Astrocyte of the spinal cord (primary cell): Measurements from ENCODE around the gene PCDHA1.

ENCODE experiments used
- DNase-seq: peaks from one replicate; pipeline ENCODE4 v3.0.0; 2011; ENCODE audit warnings: low read depth, low spot score
- H3K4me3 ChIP-seq: 2 replicates; pipeline ENCODE4 v1.5.1; 2011; ENCODE audit warnings: low read depth, mild to moderate bottlenecking, low read length, moderate library complexity
- in situ Hi-C: cut with HindIII; loops from 2 replicates; pipeline ENCODE4 v1.10.0; 2017; ENCODE audit warnings: low sequenced_read_pairs
- TF ChIP-seq, protein P1 (sequence below): IDR thresholded peaks from 2 replicates; pipeline ENCODE4 v1.5.1; 2012; ENCODE audit warnings: low read depth, mild to moderate bottlenecking, low read length, inconsistent platforms

Gene PCDHA1

GRCh38 chr5:140883373-140883772, 97.4 kb downstream of the PCDHA1 start:
- no peak for DNase-seq
- no peak overlapping the region for H3K4me3 ChIP-seq
- TF ChIP-seq, protein P1, sequence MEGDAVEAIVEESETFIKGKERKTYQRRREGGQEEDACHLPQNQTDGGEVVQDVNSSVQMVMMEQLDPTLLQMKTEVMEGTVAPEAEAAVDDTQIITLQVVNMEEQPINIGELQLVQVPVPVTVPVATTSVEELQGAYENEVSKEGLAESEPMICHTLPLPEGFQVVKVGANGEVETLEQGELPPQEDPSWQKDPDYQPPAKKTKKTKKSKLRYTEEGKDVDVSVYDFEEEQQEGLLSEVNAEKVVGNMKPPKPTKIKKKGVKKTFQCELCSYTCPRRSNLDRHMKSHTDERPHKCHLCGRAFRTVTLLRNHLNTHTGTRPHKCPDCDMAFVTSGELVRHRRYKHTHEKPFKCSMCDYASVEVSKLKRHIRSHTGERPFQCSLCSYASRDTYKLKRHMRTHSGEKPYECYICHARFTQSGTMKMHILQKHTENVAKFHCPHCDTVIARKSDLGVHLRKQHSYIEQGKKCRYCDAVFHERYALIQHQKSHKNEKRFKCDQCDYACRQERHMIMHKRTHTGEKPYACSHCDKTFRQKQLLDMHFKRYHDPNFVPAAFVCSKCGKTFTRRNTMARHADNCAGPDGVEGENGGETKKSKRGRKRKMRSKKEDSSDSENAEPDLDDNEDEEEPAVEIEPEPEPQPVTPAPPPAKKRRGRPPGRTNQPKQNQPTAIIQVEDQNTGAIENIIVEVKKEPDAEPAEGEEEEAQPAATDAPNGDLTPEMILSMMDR = no peak
- in situ Hi-C loops = no loop called here

GRCh38 chr5:140883927-140884697, 98.2 kb downstream of the PCDHA1 start:
- H3K4me3 ChIP-seq = no peak overlapping the region
- no peak for DNase-seq
- in situ Hi-C loops = no loop called here
- TF ChIP-seq, protein P1 = no peak

GRCh38 chr5:140916325-140916724, 130.4 kb downstream of the PCDHA1 start:
- TF ChIP-seq, protein P1 = no peak
- in situ Hi-C loops = no loop called here
- no peak overlapping the region for H3K4me3 ChIP-seq
- DNase-seq = no peak

DNA sequence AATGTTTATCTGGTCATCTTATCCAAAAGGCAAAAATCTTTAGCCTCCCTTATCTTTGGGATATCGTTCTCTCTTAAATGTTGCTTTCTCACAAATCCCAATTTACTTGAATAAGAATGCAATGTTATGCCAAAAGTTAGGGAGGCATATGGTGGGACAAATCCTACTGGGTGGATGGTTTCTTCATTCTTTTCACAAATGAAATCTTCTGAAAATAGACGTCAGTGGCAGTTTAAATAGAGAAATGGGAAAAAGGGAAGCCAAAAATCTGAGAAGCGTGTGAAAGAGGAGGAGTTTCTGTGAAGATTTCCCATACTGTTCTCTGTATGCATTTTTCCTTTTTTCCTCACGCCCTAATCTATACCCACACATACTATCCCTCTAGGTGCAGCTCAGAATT, 137.7 kb downstream of the PCDHA1 start:
- no peak overlapping the region for H3K4me3 ChIP-seq
- DNase-seq = no peak
- in situ Hi-C loops = no loop called here
- TF ChIP-seq, protein P1 = no peak

- in situ Hi-C loops = no loop called here
- peak within 1 kb of the TSS; percentile 21 for H3K4me3 ChIP-seq
- TF ChIP-seq, protein P1 = no peak
- DNase-seq = no peak
These were observed 140.0 kb downstream of the PCDHA1 start, which contains the start of gene PCDHAC1 for GRCh38 chr5:140925806-140926442. Gene PCDHAC1 (plus strand): TSS chr5:140926299. CDS start chr5:140926893, 594 bp downstream.

- peak overlapping the region; percentile 21 for H3K4me3 ChIP-seq
- in situ Hi-C loops = no loop called here
- peak; percentile 26 for DNase-seq
- TF ChIP-seq, protein P1 = peak; percentile 44
These were observed 140.7 kb downstream of the PCDHA1 start for GRCh38 chr5:140926443-140927227.
